HL-60/S4 treated with retinoic acid at 250 ng/mL for 4 days and 3 days (cell line): ENCODE measurements around the gene DHRS2.

Source experiments
- in situ Hi-C: fragments of 300-500 bp; cut with MboI; formaldehyde crosslinking; loops from 2 replicates; pipeline ENCODE4 v1.7.0; 2022; ENCODE audit warnings: low sequenced_read_pairs

DHRS2 gene

DNA sequence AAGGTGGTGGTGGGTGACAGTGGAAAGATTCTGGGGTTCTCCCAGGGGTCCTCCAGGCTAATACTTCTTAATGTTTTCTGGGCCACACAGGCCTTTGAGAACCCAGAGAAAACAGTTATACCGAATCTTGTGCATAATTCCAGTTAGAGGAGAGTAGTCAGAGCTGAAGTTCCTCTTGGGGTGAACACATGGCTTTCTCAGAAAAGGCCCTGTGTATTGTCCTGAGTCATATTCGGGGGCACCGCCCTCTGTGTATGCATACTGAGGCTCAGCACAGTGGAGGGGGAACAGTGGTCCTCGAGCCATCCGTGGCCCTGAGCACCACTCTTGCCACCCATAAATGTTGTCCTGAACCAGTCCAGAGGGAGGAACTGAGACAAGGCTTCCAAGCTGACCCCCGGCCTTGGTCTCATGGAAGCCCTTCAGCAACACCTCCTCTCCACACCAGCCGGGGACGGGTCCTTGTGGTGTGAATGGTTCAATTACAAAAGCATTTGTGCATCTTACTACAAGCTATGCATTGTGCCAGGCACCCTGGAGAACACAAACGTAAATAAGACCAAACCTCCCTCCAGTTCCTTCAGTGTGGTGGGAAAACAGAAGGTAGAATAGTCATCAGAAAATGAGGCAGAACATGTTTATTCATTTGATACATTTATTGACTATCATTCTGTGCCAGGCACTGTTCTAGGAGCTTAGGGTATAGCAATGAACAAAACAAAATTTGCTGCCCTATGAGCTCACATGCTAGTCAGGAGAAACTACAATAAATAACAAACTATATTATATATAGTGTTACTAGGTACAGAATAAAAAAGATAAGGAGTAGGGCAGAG is 9.9 kb downstream of the DHRS2 start:
- in situ Hi-C loops: no loop called here

DNA sequence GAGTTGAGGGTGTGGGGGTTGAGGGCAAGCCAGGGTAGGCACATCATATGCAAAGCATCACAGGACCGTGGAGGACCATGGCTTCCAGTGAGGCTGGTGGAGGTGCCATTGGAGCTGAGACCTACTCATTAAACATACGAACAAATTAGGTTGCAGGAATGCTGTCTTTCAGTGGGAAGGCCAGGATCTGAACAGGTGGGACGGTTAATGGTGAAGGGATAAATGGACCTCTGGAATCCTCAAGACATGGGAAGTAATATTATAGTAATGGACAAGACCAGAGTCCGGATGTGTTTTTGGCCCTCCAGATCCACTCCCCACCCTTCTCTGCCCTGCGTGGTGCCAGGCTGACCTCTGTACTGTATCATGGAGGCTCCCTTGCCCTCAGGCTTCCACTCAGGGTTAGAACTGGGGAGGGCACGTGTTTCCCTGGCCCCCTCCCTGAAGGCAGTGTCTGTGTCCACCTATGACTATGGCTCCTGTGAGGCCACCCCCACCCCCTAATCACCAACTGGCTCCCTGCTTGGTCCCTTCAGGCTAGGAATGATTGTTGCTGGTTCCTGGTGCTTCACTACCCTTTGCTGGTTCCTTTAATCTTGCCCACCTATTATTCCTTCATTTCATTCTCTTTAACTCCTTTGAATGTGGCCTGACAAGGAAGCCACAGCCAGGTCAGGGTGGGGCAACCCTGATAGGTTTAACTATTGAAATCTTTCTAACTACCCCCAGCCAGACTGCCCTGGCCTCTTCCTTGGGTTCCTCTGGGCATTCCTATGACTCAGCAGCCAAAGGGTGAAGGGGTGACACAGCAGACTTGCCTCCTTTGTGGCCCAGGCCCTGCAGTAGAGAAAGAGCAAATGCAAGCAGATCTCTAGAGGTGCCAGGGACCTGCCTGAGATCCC is 10.7 kb downstream of the DHRS2 start:
- in situ Hi-C loops: no loop called here

DNA sequence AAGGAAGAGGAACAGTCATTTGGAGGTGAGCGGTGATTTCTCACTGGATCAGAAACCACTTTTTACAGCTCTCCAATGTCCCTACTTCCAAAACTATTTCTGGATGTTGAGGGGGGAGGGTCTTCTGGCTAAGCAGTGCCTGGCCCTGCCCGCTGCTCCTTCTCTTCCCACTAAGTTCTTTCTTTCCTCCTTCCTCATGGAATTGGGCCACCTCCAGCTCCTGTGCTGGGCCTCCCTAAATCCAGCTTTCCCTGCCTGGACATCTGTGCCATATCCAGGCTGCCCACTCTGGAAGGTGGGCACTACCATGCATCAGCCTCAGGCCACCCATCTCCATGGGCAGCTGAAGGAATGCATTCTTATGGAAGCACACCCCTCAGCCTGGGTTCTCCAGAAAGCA is 11.5 kb downstream of the DHRS2 start:
- in situ Hi-C loops: no loop called here

DNA sequence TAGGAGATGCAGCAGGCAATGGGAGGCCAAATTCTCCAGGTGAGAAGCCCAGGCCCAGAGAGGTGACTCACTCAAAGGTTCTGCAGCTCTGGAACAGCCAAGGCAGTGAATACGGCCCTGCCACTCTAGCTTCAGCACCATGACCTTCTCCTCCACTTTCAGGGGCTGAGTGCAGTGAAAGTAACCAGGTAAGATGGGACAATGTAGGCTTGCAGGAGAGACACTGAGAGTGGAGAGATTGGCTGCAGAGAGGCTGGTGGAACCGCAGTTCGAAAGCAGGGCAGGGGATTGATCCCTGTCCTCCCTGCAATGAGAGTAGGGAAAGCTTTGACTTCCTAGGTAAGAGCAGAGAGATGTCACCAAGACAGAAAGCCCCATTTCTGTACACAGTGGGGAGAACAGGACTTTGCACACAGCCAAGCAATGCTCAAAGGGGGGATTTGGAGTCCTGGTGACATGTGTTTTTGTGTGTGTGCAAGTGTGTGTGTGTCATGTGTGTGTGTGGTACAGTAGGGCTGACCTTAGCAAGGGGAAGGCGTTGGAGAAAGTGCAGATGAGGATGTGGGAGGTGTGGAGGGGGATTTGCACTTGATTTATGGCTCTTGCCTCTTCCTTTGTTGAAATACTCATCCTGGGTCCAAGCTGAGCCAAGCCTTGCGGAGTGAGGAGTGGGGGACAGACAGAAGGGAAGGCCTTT is 12.7 kb downstream of the DHRS2 start:
- in situ Hi-C loops: no loop called here

DNA sequence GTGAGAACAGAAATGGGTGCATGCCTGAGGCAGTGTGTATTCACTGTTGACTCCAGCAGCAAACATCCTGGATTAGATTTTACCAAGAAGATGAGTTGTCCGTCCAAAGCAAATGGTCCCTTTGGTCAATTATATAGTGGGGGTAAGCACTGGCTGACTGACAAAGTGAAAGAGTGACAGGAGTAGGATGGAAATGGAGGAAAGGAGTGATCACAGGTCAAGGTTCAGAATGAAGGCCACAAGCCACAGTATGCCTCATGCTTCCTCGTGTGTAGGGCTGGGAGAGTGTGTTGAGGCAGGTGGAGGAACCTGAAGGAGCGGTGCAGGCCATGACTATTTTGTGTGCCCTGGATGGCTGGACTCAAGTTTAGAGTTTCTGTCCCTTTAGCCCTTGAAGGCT is 14.3 kb downstream of the DHRS2 start:
- in situ Hi-C loops: no loop called here

DNA sequence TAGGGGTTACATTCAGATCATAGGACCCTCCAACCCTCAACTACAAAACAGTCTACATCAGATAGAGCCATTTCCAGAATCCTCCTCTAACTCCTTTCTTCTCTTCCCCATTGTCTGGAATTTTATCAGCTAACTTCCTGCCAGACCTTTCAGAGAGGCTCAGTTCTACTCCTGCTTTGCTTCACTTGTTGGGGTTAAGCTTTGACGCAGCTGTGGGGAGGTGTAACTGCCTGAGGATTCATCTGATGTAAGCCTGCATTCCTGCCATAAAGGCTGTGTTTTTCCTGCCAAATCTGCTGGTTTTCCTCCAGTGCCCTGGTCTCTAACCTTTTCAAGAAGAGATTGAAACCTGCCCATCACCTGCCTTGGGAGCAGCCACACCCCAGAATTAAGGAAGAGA is 16.9 kb downstream of the DHRS2 start:
- in situ Hi-C loops: no loop called here

DNA sequence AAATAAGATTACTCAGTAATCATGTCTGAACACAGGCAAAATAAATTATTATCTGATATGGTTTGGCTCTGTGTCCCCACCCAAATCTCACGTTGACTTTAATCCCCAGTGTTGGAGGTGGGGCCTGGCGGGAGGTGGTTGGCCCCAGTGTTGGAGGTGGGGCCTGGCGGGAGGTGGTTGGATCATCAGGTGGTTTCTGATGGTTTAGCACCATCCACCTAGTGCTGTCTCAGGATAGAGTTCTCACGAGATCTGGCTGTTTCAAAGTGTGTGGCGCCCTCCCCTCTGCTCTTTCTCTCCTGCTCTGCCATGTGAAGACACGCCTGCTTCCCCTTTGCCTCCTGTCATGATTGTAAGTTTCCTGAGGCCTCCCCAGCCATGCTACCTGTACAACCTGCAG is 18.1 kb downstream of the DHRS2 start:
- in situ Hi-C loops: no loop called here

DNA sequence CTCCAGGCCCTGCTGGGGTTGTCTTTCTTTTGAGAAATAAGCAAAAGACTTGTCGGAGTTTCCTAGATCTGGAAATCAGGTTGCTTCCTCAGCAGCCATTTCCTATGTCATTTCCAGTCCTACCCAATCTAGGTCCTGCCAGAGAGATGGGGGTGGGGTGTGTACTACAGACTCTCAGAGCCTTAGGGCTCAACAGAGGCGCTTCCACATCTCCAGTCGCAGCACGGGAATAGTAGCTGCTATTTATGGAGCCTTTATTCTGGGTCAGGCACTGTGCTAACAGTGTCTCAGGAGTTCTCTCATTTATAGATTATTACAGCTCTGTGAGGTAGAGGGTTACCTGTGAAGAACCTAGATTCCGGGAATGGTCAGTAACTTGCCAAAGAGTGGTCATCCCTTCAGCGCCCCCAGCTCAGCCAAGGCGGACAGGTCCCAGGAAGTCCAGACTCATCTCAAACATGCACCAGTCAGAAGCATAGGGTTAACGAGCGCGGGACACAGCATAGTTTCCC is 21.9 kb downstream of the DHRS2 start:
- in situ Hi-C loops: no loop called here

DNA sequence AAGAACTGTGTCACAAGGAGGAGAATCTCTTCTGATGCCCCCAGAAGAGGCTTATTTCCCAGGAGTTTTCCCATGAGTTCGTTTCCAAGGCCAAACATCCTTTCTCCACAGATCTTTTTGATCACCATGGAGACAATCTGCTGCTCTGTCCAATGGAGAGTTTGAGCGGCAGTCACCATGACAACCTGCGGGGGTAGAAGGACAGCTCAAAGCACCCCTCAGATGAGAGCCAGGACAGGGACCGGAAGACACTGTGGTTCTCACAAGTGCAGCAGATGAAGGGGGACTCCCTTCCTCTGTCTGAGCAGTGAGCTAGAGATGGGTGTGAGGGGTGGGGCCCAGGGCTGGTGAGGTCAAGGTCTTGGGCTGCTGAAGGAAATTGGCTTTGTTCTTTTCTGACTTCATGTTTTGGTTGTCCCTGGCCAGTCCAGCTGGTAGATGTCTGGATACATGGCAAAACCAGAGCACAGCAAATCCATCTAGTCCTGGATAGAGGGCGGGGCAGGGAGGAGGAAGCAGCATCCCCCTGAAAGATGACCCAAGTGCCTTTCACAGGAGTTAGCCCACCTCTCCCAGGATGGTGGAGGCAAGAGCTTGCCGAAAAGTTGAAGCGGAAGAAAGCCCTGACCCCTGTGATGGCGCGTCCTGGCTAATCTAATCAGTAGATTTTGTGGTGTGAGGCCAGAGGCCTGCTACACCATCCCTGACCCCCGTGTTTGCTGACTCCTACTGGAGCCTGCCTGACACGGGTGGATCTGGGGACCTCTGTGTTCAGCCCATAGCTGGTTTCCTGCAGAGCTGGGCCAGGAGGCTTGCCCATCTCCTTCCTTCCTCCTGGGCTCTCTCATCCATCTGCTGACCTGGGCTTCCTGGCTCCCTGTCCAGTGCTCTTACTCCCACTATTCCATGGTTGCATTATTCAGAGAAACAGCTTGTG is 24.4 kb downstream of the DHRS2 start:
- in situ Hi-C loops: no loop called here

DNA sequence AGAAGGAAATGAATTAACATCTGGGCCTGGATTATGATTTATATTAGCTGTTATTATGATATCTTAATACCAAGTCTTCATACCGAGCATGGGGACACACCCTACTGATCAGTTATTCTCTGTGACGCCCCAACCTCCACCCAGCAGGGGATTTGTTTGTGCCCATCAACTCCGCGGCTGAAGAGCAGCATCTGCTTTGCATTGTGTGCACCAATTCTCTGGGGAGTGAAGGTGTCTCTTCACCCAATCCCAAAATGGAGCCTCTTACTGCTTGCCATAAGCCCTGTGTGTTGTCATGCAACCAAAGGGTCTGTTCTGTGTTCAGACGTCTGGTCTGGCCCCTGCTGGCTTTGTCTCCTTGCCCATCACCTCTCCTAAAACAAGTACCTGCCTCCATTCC is 25.4 kb downstream of the DHRS2 start:
- in situ Hi-C loops: no loop called here

DNA sequence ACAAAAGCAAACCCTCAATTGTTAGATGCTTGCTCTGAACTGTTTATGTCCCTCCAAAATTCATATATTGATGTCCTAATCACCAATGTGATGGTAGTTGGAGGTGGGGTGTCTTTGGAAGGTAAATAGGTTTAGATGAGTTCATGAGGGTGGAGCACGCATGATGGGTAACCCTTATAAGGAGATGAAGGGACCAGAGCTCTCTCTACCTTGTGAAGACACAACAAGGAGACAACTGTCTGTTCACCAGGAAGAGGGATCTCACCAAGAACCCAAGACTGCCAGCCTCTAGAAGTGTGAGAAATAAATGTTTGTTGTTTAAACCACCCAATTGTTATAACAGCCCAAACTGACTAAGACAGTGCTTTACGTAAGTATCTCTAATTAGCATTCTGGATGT is 27.0 kb downstream of the DHRS2 start:
- in situ Hi-C loops: no loop called here

DNA sequence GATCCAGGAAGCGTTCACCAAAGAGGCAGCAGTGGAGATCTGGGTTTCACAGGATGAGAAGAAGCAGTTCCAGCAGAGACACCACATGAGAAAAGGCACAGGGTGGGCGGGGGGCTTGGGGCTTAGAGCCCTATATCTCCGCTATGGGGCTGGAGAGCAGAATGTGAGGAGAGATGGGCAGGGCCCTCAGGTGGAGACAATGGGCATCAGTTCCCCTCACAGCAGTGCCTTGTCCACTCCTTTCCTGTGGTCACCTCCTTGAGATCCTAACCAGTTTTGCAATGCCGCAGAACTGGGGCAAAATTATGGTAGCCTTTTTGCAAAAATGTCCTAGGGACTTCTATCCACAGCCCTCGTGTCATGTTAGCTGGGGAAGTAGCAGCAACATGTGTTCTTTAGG is 27.5 kb downstream of the DHRS2 start:
- in situ Hi-C loops: no loop called here

DNA sequence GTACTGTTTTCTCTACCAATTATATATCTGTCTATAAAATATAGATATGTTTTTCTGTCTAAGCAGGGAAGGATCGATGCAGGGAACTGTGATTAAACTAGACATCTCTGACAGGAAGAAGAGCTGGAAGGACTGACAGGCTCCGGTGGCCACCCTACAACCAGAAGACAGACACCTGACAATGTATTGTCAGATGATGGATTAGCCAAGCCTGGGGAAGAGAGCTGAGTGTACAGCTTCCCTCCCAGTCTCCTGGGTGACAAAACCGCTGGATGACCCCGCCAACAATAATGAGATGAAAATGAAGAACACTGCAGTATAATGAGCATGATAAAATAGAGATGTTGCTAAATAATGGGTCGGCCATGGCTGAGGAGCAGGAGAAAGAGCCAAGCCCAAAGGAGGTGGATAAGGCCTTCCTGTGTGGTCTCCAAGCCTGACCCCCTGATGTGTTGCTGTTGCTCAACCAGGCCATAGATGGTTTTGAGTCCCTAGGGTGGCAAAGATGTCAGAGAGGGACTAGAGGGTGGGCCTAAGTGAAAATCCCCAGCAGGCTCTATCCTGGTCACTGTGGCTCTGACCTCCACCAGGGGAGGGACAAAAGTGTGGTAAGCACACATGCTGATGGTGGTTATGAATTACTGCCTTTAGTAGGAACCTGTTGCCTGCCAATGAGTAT is 28.2 kb downstream of the DHRS2 start:
- in situ Hi-C loops: no loop called here

DNA sequence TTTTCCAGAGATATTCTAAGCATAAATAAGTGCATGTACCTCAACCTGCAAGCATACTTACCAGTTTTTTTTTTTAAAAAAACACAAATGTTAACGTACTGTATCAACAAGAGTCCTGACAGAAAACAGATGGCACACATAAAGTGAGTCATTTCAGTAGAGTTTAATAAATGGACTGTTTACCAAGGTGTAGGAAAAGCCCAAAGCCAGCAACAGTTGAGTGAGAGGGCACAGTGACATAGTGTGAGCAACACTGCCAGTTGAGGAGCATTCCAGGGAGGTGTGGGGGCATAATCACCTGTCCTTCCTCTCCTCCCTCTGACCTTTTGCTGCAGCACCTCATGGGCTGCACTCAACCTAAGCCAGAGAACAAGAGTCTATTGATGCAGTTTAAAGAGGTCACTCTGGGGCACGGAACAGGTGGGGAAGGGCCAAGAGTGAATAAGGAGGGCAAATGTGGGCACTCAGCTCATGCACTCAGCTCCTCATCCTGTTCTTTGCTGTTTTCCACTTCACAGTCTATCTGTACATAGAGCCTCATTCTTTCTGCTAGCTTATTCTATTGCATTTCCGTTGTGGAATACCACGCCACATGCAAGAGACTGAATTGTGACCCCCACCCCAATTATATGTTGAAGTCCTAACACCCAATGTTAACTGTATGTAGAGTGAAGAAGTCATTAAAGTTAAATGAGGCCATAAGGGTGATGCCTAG is 29.3 kb downstream of the DHRS2 start:
- in situ Hi-C loops: no loop called here

DNA sequence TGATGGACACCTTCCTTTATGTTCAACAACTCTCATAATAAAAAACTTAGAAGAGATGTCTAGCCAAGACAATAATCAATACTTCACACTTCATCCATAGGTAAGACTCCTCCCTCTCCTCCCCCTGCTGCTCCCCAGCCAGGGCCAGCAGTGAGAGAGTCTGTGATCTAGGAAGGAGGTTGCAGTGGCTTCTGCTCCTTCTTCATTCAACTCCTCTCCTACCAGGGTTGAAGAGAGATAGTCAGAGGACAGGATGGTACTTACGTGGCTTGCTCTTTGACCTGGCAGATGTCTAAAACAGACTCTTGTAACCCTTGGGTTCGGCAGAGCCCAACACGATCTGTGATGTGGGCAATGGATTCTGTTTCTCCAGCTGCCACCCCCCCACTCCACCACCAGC is 31.0 kb downstream of the DHRS2 start:
- in situ Hi-C loops: no loop called here

DNA sequence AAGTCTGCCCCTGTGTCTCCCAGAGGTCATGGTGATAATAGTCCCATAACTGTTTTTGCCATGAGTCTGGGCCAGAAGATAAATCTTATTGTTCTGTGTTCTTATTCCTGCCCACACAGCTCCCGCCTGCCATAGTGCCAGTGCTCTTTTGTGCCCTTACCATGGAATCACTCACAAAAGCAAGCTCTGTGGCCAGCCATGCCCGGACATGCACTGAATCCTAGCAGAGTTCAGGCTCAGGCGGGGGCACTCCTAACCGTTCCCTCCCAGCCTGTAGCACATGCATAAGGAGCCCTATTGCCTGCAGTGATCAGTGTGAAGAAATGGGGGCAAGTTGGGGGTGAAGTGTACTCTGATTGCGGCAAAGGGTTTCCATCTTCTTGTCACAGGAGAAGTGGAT is 33.3 kb downstream of the DHRS2 start:
- in situ Hi-C loops: no loop called here

DNA sequence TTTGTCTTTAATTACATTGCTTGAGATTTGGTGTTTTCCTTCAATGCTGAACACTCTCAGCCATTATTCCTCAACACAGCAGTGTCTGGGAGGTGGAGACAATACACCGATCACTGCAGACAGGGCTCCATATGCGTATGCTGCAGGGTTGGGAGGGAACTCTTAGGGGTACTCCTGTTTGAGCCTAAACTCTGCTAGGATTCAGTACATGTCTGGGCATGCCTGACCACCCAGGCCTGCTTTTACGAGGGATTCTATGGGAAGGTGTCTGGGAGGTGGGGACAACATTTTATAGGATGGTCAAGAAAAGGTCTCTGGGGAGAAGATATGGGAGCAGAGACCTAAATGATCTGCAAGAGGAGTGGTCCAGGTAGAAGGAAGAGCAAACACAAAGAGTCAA is 34.3 kb downstream of the DHRS2 start:
- in situ Hi-C loops: no loop called here

DNA sequence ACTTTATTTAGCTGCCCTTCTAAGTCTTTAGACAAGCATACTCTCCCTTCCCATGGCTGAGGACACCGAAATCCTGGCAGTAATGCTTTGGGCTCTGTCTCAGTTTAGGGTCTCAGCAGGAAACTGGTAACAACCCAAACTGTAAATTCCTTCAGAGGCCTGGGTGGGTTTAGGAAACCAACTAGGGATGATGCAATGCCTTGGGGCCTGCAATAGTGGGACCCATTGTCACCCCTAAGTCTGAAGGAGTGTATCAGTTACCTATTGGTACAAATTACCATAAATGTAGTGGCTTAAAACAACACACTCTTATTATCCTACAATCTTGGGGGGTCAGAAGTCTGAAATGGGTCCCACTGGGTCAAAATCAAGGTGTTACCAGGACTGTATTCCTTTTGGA is 36.0 kb downstream of the DHRS2 start:
- in situ Hi-C loops: no loop called here

DNA sequence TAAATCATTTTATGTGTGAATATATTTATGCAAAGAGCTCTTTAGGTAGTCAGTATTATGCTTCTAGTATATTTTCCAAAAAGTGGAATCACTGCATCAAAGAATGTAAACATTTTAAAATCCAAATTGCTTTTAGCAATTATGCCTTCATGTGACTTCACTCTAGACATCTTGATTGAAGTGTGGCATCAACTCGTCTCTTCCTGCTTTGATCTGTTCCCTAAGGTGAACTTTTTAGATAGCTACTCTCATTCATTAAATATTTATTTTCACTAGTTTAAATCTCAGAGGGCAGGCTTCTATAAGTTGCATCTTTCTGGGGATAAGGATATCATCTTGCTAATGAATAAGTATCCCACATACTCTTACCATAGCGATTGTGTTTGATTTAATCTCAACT is 39.2 kb downstream of the DHRS2 start:
- in situ Hi-C loops: no loop called here
